OCI-LY7 (cell line): ENCODE results near the gene MAGEB6. TPM values are rescaled to one million over a fixed set of nuclear protein-coding genes. Genes with fewer than 3 reads are reported as not detected.

Source experiments
- Bru-seq: library from RNA; stranded (reverse); fragments of 400-500 nt; gene quantifications from one replicate; lab custom pipeline; 2021; lab: Mats Ljungman, UMichigan
- BruChase-seq, 2 experiments: library from RNA; stranded (reverse); fragments of 400-500 nt; gene quantifications; one replicate each; lab custom pipeline; 2021; lab: Mats Ljungman, UMichigan
- BruUV-seq: library from RNA; stranded (reverse); fragments of 400-500 nt; replicated peaks from 2 replicates; lab custom pipeline; 2021; lab: Mats Ljungman, UMichigan
- CTCF ChIA-PET: fragments of 300-600 bp; sonication (Branson Sonifier 250); formaldehyde crosslinking; loops from one replicate; lab custom pipeline; 2022; ENCODE audit warnings: antibody characterized with exemption; ENCODE audit not compliant: unreplicated experiment; lab: Charles Lee
- POLR2A ChIA-PET: fragments of 300-600 bp; sonication (Branson Sonifier 250); formaldehyde crosslinking; loops from one replicate; lab custom pipeline; 2022; ENCODE audit warnings: antibody characterized with exemption; lab: Charles Lee
- DNase-seq: peaks from one replicate; pipeline ENCODE4 v3.0.0-alpha.2; 2015; ENCODE audit warnings: low spot score
- H2AFZ ChIP-seq: fragments of 200-600 bp; sonication (generic), shearing (Covaris generic); 2 replicates; pipeline ENCODE4 v1.6.1; 2014; ENCODE audit warnings: mild to moderate bottlenecking, antibody characterized with exemption, low read length, moderate library complexity
- H3K27ac ChIP-seq: fragments of 200-600 bp; sonication (generic); 2 replicates; pipeline ENCODE4 v1.5.1; 2014; ENCODE audit warnings: mixed run types, low read depth, mild to moderate bottlenecking, moderate library complexity, low read length, inconsistent platforms; ENCODE audit not compliant: poor library complexity, severe bottlenecking
- H3K36me3 ChIP-seq: fragments of 200-600 bp; sonication (generic); 2 replicates; pipeline ENCODE4 v1.6.1; 2014; ENCODE audit warnings: mild to moderate bottlenecking, antibody characterized with exemption, low read length, moderate library complexity, mixed read lengths; ENCODE audit not compliant: insufficient read depth
- H3K4me1 ChIP-seq: fragments of 200-600 bp; sonication (generic); 2 replicates; pipeline ENCODE4 v1.5.1; 2014; ENCODE audit warnings: mild to moderate bottlenecking, low read length; ENCODE audit not compliant: insufficient read depth, poor library complexity, severe bottlenecking
- H3K4me2 ChIP-seq: fragments of 200-600 bp; sonication (generic); 2 replicates; pipeline ENCODE4 v1.6.1; 2014; ENCODE audit warnings: mild to moderate bottlenecking, low read length
- H3K4me3 ChIP-seq: fragments of 200-600 bp; sonication (generic); 2 replicates; pipeline ENCODE4 v1.5.1; 2014; ENCODE audit warnings: mild to moderate bottlenecking, low read depth, low read length; ENCODE audit not compliant: poor library complexity, severe bottlenecking
- H3K79me2 ChIP-seq: fragments of 200-600 bp; sonication (generic); 2 replicates; pipeline ENCODE4 v1.6.1; 2016; ENCODE audit warnings: low read depth, mild to moderate bottlenecking, low read length, moderate library complexity, mixed read lengths; ENCODE audit not compliant: insufficient read depth
- H3K9me2 ChIP-seq: fragments of 200-600 bp; sonication (generic); 2 replicates; pipeline ENCODE4 v1.6.1; 2016; ENCODE audit warnings: mild to moderate bottlenecking, low read length, mixed read lengths; ENCODE audit not compliant: insufficient read depth
- H3K9me3 ChIP-seq: fragments of 200-600 bp; sonication (generic); 2 replicates; pipeline ENCODE4 v1.6.1; 2014; ENCODE audit warnings: mild to moderate bottlenecking, mixed run types, low read length, mixed read lengths
- H4K20me1 ChIP-seq: fragments of 200-600 bp; sonication (generic); 2 replicates; pipeline ENCODE4 v1.6.1; 2014; ENCODE audit warnings: mild to moderate bottlenecking, antibody characterized with exemption, low read length, moderate library complexity, mixed read lengths; ENCODE audit not compliant: insufficient read depth
- EZH2phosphoT487 ChIP-seq: fragments of 200-600 bp; sonication (generic); IDR thresholded peaks from 2 replicates; pipeline ENCODE4 v1.6.1; 2018; ENCODE audit warnings: low read depth, borderline replicate concordance, mild to moderate bottlenecking, mixed run types, antibody characterized with exemption, low read length, moderate library complexity, mixed read lengths
- intact Hi-C: fragments of 100-400 bp; cut with micrococcal nuclease; formaldehyde crosslinking; loops from one replicate; pipeline ENCODE4 v1.10.0; 2022; ENCODE audit not compliant: unreplicated experiment
- long read RNA-seq: library from polyadenylated mRNA; stranded (forward); transcript quantifications from one replicate; pipeline ENCODE4 v2.0.0, GENCODE V29; 2022
- total RNA-seq, 2 experiments: library from RNA; depleted of rRNA in 1 of 2; stranded (reverse); fragments of >200 nt in 1 of 2; shearing (Covaris generic) in 1 of 2; gene quantifications; 2 replicates each; pipeline ENCODE4 v1.2.3, GENCODE V29; 2014 to 2022
- TF ChIP-seq, protein P1 (sequence below): fragments of 200-600 bp; sonication (generic); conservative IDR thresholded peaks from 2 replicates; pipeline ENCODE4 v1.5.1; 2014; ENCODE audit warnings: mild to moderate bottlenecking, antibody characterized with exemption, low read length, moderate library complexity, mixed read lengths

Gene MAGEB6, protein sequence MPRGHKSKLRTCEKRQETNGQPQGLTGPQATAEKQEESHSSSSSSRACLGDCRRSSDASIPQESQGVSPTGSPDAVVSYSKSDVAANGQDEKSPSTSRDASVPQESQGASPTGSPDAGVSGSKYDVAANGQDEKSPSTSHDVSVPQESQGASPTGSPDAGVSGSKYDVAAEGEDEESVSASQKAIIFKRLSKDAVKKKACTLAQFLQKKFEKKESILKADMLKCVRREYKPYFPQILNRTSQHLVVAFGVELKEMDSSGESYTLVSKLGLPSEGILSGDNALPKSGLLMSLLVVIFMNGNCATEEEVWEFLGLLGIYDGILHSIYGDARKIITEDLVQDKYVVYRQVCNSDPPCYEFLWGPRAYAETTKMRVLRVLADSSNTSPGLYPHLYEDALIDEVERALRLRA
- total RNA-seq (2014; rRNA removed; shearing (Covaris generic)) (not detected in 2 replicates), total RNA-seq (2022) (not detected in 2 replicates), Bru-seq, nascent RNA (not detected), BruChase-seq, experiment 1, labeled RNA remaining after a 6-hour chase (not detected), BruChase-seq, experiment 2, labeled RNA remaining after a 2-hour chase (not detected)
- long read RNA-seq, result 0 reads

GRCh38 chrX:26192204-26192603, at the start of gene MAGEB6:
Gene MAGEB6, plus strand, starts transcription at chrX:26192440. Its CDS starts 1,407 bp downstream, at chrX:26193847.
- Histone ChIP-seq H3K4me2 (no peak within 1 kb of the TSS), H2AFZ (no peak within 1 kb of the TSS), H3K4me1 (no peaks in the 10 kb centered on the region), H3K9me2 (no peaks in the 10 kb centered on the region), H3K9me3 (no peaks in the 10 kb centered on the region), H4K20me1 (no peaks in the 10 kb centered on the region), H3K36me3 (no peaks in the 10 kb centered on the region), H3K79me2 (no peaks in the 10 kb centered on the region), H3K27ac (no peak within 1 kb of the TSS), H3K4me3 (no peak within 1 kb of the TSS)
- POLR2A ChIA-PET, result no interaction called here
- BruUV-seq, result no TSS peak
- CTCF ChIA-PET, result no interaction called here
- no peak for DNase-seq
- TF ChIP-seq, protein P1, sequence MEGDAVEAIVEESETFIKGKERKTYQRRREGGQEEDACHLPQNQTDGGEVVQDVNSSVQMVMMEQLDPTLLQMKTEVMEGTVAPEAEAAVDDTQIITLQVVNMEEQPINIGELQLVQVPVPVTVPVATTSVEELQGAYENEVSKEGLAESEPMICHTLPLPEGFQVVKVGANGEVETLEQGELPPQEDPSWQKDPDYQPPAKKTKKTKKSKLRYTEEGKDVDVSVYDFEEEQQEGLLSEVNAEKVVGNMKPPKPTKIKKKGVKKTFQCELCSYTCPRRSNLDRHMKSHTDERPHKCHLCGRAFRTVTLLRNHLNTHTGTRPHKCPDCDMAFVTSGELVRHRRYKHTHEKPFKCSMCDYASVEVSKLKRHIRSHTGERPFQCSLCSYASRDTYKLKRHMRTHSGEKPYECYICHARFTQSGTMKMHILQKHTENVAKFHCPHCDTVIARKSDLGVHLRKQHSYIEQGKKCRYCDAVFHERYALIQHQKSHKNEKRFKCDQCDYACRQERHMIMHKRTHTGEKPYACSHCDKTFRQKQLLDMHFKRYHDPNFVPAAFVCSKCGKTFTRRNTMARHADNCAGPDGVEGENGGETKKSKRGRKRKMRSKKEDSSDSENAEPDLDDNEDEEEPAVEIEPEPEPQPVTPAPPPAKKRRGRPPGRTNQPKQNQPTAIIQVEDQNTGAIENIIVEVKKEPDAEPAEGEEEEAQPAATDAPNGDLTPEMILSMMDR, result no peak
- TF ChIP-seq EZH2phosphoT487, result no peak
- intact Hi-C loops, result no loop called here

DNA sequence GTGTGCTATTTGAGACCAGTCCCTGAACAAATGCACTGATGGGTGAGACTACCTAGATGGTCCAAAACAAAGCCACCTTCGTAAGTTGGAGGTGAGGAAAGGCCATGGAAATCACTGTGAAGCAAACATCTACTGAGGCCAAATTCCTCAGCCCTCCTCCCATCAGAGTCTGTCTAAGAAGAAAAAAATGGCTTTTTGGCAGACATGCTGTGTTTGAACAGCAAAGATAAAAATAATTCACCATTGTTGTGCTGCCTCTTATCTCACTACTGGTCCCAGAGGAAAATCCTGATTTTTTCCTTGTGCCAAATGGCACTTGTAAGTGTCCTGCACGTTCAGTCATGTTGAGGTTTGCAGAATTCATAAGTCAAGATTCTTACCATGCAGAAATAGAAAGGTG, 46.2 kb upstream of the MAGEB6 start:
- CTCF ChIA-PET, result no interaction called here
- no peak for TF ChIP-seq EZH2phosphoT487
- TF ChIP-seq, protein P1, result no peak

GRCh38 chrX:26160301-26160700, 31.9 kb upstream of the MAGEB6 start, which contains the start of gene MAGEB6B:
Gene MAGEB6B, plus strand, starts transcription at chrX:26160601. Its CDS starts 0 bp downstream, at chrX:26160601.
- no peak for TF ChIP-seq EZH2phosphoT487
- TF ChIP-seq, protein P1, result no peak
- Histone ChIP-seq H3K79me2 (no peaks in the 10 kb centered on the region), H3K9me2 (no peaks in the 10 kb centered on the region), H2AFZ (no peak within 1 kb of the TSS), H3K4me1 (no peaks in the 10 kb centered on the region), H3K4me3 (no peak within 1 kb of the TSS), H3K36me3 (no peaks in the 10 kb centered on the region), H3K9me3 (no peaks in the 10 kb centered on the region), H4K20me1 (no peaks in the 10 kb centered on the region), H3K27ac (no peak within 1 kb of the TSS), H3K4me2 (no peak within 1 kb of the TSS)
- intact Hi-C loops, result no loop called here
- CTCF ChIA-PET, result no interaction called here
- no TSS peak for BruUV-seq
- no peak for DNase-seq
- POLR2A ChIA-PET, result no interaction called here

More for the DNA sequence above, 46.2 kb upstream of the MAGEB6 start:
- no peak overlapping the region for H3K27ac ChIP-seq
- DNase-seq, result no peak
- no peak overlapping the region for H2AFZ ChIP-seq
- BruUV-seq, result no TSS peak
- POLR2A ChIA-PET, result no interaction called here
- H4K20me1 ChIP-seq, result no peaks in the 10 kb centered on the region
- no peaks in the 10 kb centered on the region for H3K9me3 ChIP-seq
- H3K9me2 ChIP-seq, result no peaks in the 10 kb centered on the region
- H3K79me2 ChIP-seq, result no peaks in the 10 kb centered on the region
- intact Hi-C loops, result no loop called here
- H3K4me1 ChIP-seq, result no peaks in the 10 kb centered on the region
- no peak overlapping the region for H3K4me3 ChIP-seq
- H3K36me3 ChIP-seq, result no peaks in the 10 kb centered on the region
- no peak overlapping the region for H3K4me2 ChIP-seq
